Endothelial cell of umbilical vein (primary cell): ENCODE results near the gene CAPS. TPM values are rescaled to one million over a fixed set of nuclear protein-coding genes. Genes with fewer than 3 reads are reported as not detected.

Experiments used
- BruUV-seq: library from RNA; stranded (reverse); fragments of 400-500 nt; replicated peaks from 2 replicates; lab custom pipeline; 2021; lab: Mats Ljungman, UMichigan
- CTCF ChIA-PET: fragments of 300-600, 350-600 bp; sonication (Branson Sonifier 250); formaldehyde crosslinking; loops from one replicate; lab custom pipeline; 2021; ENCODE audit warnings: antibody characterized with exemption, inconsistent platforms; lab: Charles Lee
- POLR2A ChIA-PET: fragments of 300-600, 350-600 bp; sonication (Branson Sonifier 250); formaldehyde crosslinking; loops from one replicate; lab custom pipeline; 2021; ENCODE audit warnings: antibody characterized with exemption, inconsistent platforms; lab: Charles Lee
- DNase-seq: peaks from one replicate; pipeline ENCODE4 v3.0.0-alpha.2; 2011; ENCODE audit warnings: low read depth, low spot score
- FAIRE-seq: peaks from 2 replicates; lab custom pipeline; 2011; peaks lifted over from hg19 to GRCh38; lab: Jason Lieb, UNC
- H2AFZ ChIP-seq: 2 replicates; pipeline ENCODE4 v1.6.0; 2012; ENCODE audit warnings: low read depth, low read length, control low read depth, inconsistent platforms
- H3K27ac ChIP-seq: 2 replicates; pipeline ENCODE4 v1.5.1; 2011; ENCODE audit warnings: low read depth, mild to moderate bottlenecking, control low read depth, low read length, moderate library complexity; ENCODE audit not compliant: insufficient read depth
- H3K27me3 ChIP-seq, 2 experiments: 2 replicates each; pipeline versions ENCODE4 v1.6.0 to v1.6.1; 2011; ENCODE audit warnings: low read length in 2 of 2, mixed read lengths in 1 of 2; ENCODE audit not compliant: control insufficient read depth in 2 of 2, insufficient read depth in 2 of 2
- H3K36me3 ChIP-seq, 2 experiments: 2 replicates in 1 of 2; 3 replicates in 1 of 2; pipeline ENCODE4 v1.5.1; 2011; ENCODE audit warnings: low read length in 2 of 2, mild to moderate bottlenecking in 1 of 2, moderate library complexity in 1 of 2; ENCODE audit not compliant: control insufficient read depth in 2 of 2, insufficient read depth in 2 of 2; ENCODE audit errors: extremely low read depth in 1 of 2
- H3K4me1 ChIP-seq: 3 replicates; pipeline ENCODE4 v1.5.1; 2011; ENCODE audit warnings: mild to moderate bottlenecking, low read length; ENCODE audit not compliant: control insufficient read depth, insufficient read depth; ENCODE audit errors: extremely low read depth
- H3K4me2 ChIP-seq: 2 replicates; pipeline ENCODE4 v1.6.1; 2011; ENCODE audit warnings: low read length, control low read depth, mixed read lengths; ENCODE audit not compliant: insufficient read depth
- H3K4me3 ChIP-seq, 3 experiments: fragments of 200-600 bp in 1 of 3; sonication (generic), shearing (Covaris generic) in 1 of 3; replicated peaks in 1 of 3; 2 replicates each; pipeline ENCODE4 v1.5.1; 2011 to 2016; ENCODE audit warnings: control low read depth in 3 of 3, low read length in 3 of 3, mild to moderate bottlenecking in 2 of 3, inconsistent platforms in 1 of 3, low read depth in 1 of 3, moderate library complexity in 1 of 3; ENCODE audit not compliant: insufficient read depth in 1 of 3
- H3K79me2 ChIP-seq: 2 replicates; pipeline ENCODE4 v1.6.0; 2012; ENCODE audit warnings: low read length, inconsistent platforms; ENCODE audit not compliant: control insufficient read depth, insufficient read depth
- H3K9ac ChIP-seq: replicated peaks from 2 replicates; pipeline ENCODE3; 2011; ENCODE audit warnings: low read length, control low read depth; ENCODE audit not compliant: insufficient read depth; ENCODE audit errors: extremely low read depth
- H3K9me1 ChIP-seq: replicated peaks from 3 replicates; pipeline ENCODE4 v1.6.0; 2011; ENCODE audit warnings: mild to moderate bottlenecking, low read length; ENCODE audit not compliant: control insufficient read depth, insufficient read depth; ENCODE audit errors: extremely low read depth
- H3K9me3 ChIP-seq: replicated peaks from 2 replicates; pipeline ENCODE4 v1.5.1; 2012; ENCODE audit warnings: low read length, inconsistent platforms; ENCODE audit not compliant: control insufficient read depth, insufficient read depth
- H4K20me1 ChIP-seq: replicated peaks from 2 replicates; pipeline ENCODE3; 2011; ENCODE audit warnings: mild to moderate bottlenecking, low read length; ENCODE audit not compliant: control insufficient read depth, insufficient read depth; ENCODE audit errors: extremely low read depth
- CTCF ChIP-seq, 2 donors: IDR thresholded peaks; 1 replicate in 1 of 2; 2 replicates in 1 of 2; pipeline ENCODE4 v1.5.1; 2011; ENCODE audit warnings: low read length in 2 of 2, mild to moderate bottlenecking in 2 of 2, moderate library complexity in 2 of 2, control low read depth in 1 of 2, inconsistent platforms in 1 of 2, low read depth in 1 of 2; ENCODE audit not compliant: insufficient read depth in 1 of 2; ENCODE audit errors: extremely low read depth in 1 of 2
- EZH2 ChIP-seq: IDR thresholded peaks from 2 replicates; pipeline ENCODE4 v1.6.1; 2012; ENCODE audit warnings: borderline replicate concordance, low read depth, mild to moderate bottlenecking, moderate library complexity, low read length, inconsistent platforms; ENCODE audit not compliant: severe bottlenecking
- FOS ChIP-seq: IDR thresholded peaks from 2 replicates; pipeline ENCODE4 v1.6.1; 2011; ENCODE audit warnings: mild to moderate bottlenecking, low read length, moderate library complexity, borderline replicate concordance; ENCODE audit not compliant: insufficient read depth
- GATA2 ChIP-seq: IDR thresholded peaks from 2 replicates; pipeline ENCODE4 v1.7.0; 2011; ENCODE audit warnings: low read depth, mild to moderate bottlenecking, moderate library complexity, mixed read lengths, low read length; ENCODE audit not compliant: insufficient read length, insufficient read depth
- JUN ChIP-seq: IDR thresholded peaks from 2 replicates; pipeline ENCODE4 v1.6.1; 2011; ENCODE audit warnings: borderline replicate concordance, low read depth; ENCODE audit not compliant: insufficient read length, insufficient read depth
- MAX ChIP-seq: IDR thresholded peaks from 2 replicates; pipeline ENCODE4 v1.6.1; 2011; ENCODE audit not compliant: insufficient read depth, insufficient read length
- MYC ChIP-seq: IDR thresholded peaks from one replicate; pipeline ENCODE4 v1.6.1; 2011; ENCODE audit warnings: mild to moderate bottlenecking, low read depth, low read length
- POLR2A ChIP-seq: IDR thresholded peaks from 2 replicates; pipeline ENCODE4 v1.6.1; 2012; ENCODE audit warnings: low read depth, mild to moderate bottlenecking, control low read depth, low read length
- POLR2AphosphoS5 ChIP-seq: IDR thresholded peaks from 2 replicates; pipeline ENCODE4 v1.6.1; 2012; ENCODE audit warnings: low read depth, mild to moderate bottlenecking, control low read depth, low read length, moderate library complexity; ENCODE audit not compliant: insufficient read depth
- dilution Hi-C: fragments of 300-500 bp; cut with MboI; formaldehyde crosslinking; loops from one replicate; pipeline ENCODE4 v1.15.0; 2019; ENCODE audit warnings: low sequenced_read_pairs; ENCODE audit not compliant: extremely low pct_ligation_motif_present
- intact Hi-C: fragments of 100-400 bp; cut with micrococcal nuclease; formaldehyde crosslinking; loops from one replicate; pipeline ENCODE4 v1.10.0; 2022
- polyA plus RNA-seq, 4 experiments: library from polyadenylated mRNA; depleted of rRNA in 3 of 4; stranded (reverse) in 3 of 4; unstranded in 1 of 4; fragments of >200 nt; gene quantifications; 2 replicates each; pipeline versions ENCODE4 v1.2.1 to v1.2.3, GENCODE V29; 2011 to 2012; ENCODE audit warnings: missing spikeins in 1 of 4
- total RNA-seq: library from RNA; stranded (reverse); gene quantifications from 2 replicates; pipeline ENCODE4 v1.2.3, GENCODE V29; 2021

CAPS gene
- total and polyA plus RNA-seq, 2 donors (not counting 3 experiments of a cell fraction or from before 2014, with no cell fraction given), result 6.9 to 8.9 TPM

GRCh38 chr19:5950741-5951140 is 36.7 kb downstream of the CAPS start:
- DNase-seq (no peak), FAIRE-seq (no peak)
- H3K27me3 ChIP-seq, result no peaks in the 10 kb centered on the region
- H3K27ac ChIP-seq, result no peak overlapping the region
- intact Hi-C loops (no loop called here), dilution Hi-C loops (no loop called here)
- BruUV-seq, result no TSS peak
- no peaks in the 10 kb centered on the region for H3K9me3 ChIP-seq
- CTCF ChIA-PET, result interaction anchor here (1.0 to 7.2 kb wide), 3 partner anchors 8 to 17 kb away, joined by 4 to 46 read pairs (median 6); no protein-coding TSS in a partner anchor
- no peak overlapping the region for H3K4me2 ChIP-seq
- H2AFZ ChIP-seq, result no peak overlapping the region
- H3K36me3 ChIP-seq, result peaks cover 0 to 8% of the 10 kb centered on the region in 2 experiments
- H3K4me1 ChIP-seq, result peaks cover 41% of the 10 kb centered on the region
- no peaks in the 10 kb centered on the region for H4K20me1 ChIP-seq
- H3K9me1 ChIP-seq, result no peaks in the 10 kb centered on the region
- POLR2A ChIA-PET, result no interaction called here
- no peak overlapping the region for H3K9ac ChIP-seq
- TF ChIP-seq JUN (no peak), POLR2AphosphoS5 (no peak), GATA2 (no peak)
- H3K4me3 ChIP-seq, result no peak overlapping the region
- peaks cover 69% of the 10 kb centered on the region for H3K79me2 ChIP-seq

- peaks cover 41% of the 10 kb centered on the region for H3K4me1 ChIP-seq
- intact Hi-C loops, result no loop called here
Measured at GRCh38 chr19:5951338-5951861, 37.3 kb downstream of the CAPS start.

More at GRCh38 chr19:5951338-5951861, 37.3 kb downstream of the CAPS start:
- peaks cover 74% of the 10 kb centered on the region for H3K79me2 ChIP-seq
- H3K9ac ChIP-seq, result no peak overlapping the region
- H2AFZ ChIP-seq, result no peak overlapping the region
- no peak for TF ChIP-seq POLR2AphosphoS5
- TF ChIP-seq POLR2A, result no peak
- TF ChIP-seq JUN, result no peak
- no peak for TF ChIP-seq CTCF (IDR thresholded peaks at IDR 0.05; ENCODE audit: extremely low read depth in 1 of 2, insufficient read depth in 1 of 2, low read depth in 1 of 2, low read length in 2 of 2)
- TF ChIP-seq EZH2, result no peak
- no peak for TF ChIP-seq FOS
- TF ChIP-seq MAX, result no peak
- TF ChIP-seq MYC, result no peak
- TF ChIP-seq GATA2, result no peak
- no peaks in the 10 kb centered on the region for H3K9me3 ChIP-seq
- POLR2A ChIA-PET, result no interaction called here
- H3K27ac ChIP-seq, result no peak overlapping the region
- no peak overlapping the region for H3K4me2 ChIP-seq
- FAIRE-seq (no peak), DNase-seq (peak; percentile 24)
- no peaks in the 10 kb centered on the region for H3K27me3 ChIP-seq
- H3K36me3 ChIP-seq, result peaks cover 0 to 4% of the 10 kb centered on the region in 2 experiments
- dilution Hi-C loops, result no loop called here
- no peaks in the 10 kb centered on the region for H4K20me1 ChIP-seq
- H3K9me1 ChIP-seq, result no peaks in the 10 kb centered on the region
- H3K4me3 ChIP-seq, result no peak overlapping the region
- CTCF ChIA-PET, result interaction anchor here (0.9 to 7.2 kb wide), 6 partner anchors 9 to 147 kb away, joined by 3 to 46 read pairs (median 4); no protein-coding TSS in a partner anchor
- BruUV-seq, result no TSS peak
